Heart left ventricle (tissue), 16 donors: Measurements from ENCODE around the gene LONP2. TPM values are rescaled to one million over a fixed set of nuclear protein-coding genes. Genes with fewer than 3 reads are reported as not detected.

ENCODE experiments used
- ATAC-seq, 4 donors: fragments of 200-7000 bp; cut with Tn5 transposase; one replicate each; pipeline ENCODE4 v1.9.1; 2020 to 2022; ENCODE audit warnings: moderate library complexity in 4 of 4, mild to moderate bottlenecking in 3 of 4, moderate number of reproducible peaks in 1 of 4
- DNase-seq, 5 donors: peaks; one replicate each; pipeline ENCODE4 v3.0.0-alpha.2; 2020
- H3K27ac ChIP-seq, 12 donors: fragments of 200-600 bp; sonication (generic) in 4 of 12; one replicate each; pipeline versions ENCODE4 v1.5.0 to v1.8.0; 2016 to 2022; ENCODE audit warnings: mild to moderate bottlenecking in 2 of 12
- H3K27me3 ChIP-seq, 9 donors: fragments of 200-600 bp; sonication (generic) in 2 of 9; one replicate each; pipeline versions ENCODE4 v1.5.1 to v1.8.0; 2016 to 2022; ENCODE audit warnings: mild to moderate bottlenecking in 3 of 9
- H3K36me3 ChIP-seq, 9 donors: fragments of 200-600 bp; sonication (generic) in 2 of 9; one replicate each; pipeline versions ENCODE4 v1.5.0 to v1.8.0; 2018 to 2022; ENCODE audit warnings: mild to moderate bottlenecking in 2 of 9
- H3K4me1 ChIP-seq, 12 donors: fragments of 200-600 bp; sonication (generic) in 4 of 12; one replicate each; pipeline versions ENCODE4 v1.5.0 to v1.8.0; 2016 to 2022; ENCODE audit warnings: mild to moderate bottlenecking in 3 of 12
- H3K4me3 ChIP-seq, 12 donors: fragments of 200-600 bp; sonication (generic) in 4 of 12; one replicate each; pipeline versions ENCODE4 v1.5.0 to v1.8.0; 2017 to 2022; ENCODE audit warnings: mild to moderate bottlenecking in 9 of 12, moderate library complexity in 4 of 12
- H3K9me3 ChIP-seq, 12 donors: fragments of 200-600 bp; sonication (generic) in 4 of 12; one replicate each; pipeline versions ENCODE4 v1.5.0 to v1.8.0; 2016 to 2022; ENCODE audit warnings: mild to moderate bottlenecking in 1 of 12
- POLR2A ChIP-seq, 2 donors: fragments of 450-650 bp; IDR thresholded peaks; one replicate each; pipeline ENCODE4 v1.6.1; 2017; ENCODE audit warnings: antibody characterized with exemption in 2 of 2, mild to moderate bottlenecking in 2 of 2, moderate library complexity in 2 of 2
- WGBS, 4 donors: extraction: QIAGEN DNeasy Blood & Tissue Kit in 2 of 4; methylation state at CpG; one replicate each; pipeline versions ENCODE4 v1.1.5 to v1.1.7; 2013 to 2018; 5-methylcytosine and 5-hydroxymethylcytosine counted together
- intact Hi-C, 10 donors: fragments of 100-400 bp; cut with DNase I; formaldehyde crosslinking; loops; one replicate each; pipeline versions ENCODE4 v1.11.1 to v1.14.2; 2022
- polyA plus RNA-seq, 2 donors: library from polyadenylated mRNA; stranded (reverse); fragments of 200-250 nt; gene quantifications; one replicate each; pipeline ENCODE4 v1.2.3, GENCODE V29; 2013
- total RNA-seq, 9 donors: library from RNA; depleted of rRNA in 2 of 9; stranded (reverse); fragments of >200 nt in 2 of 9; fragmentation: NEBNext Ultra II Directional in 3 of 9; extraction: Animal tissue kit (Norgen Biotek cat#: 25700) in 3 of 9; gene quantifications; one replicate each; pipeline versions ENCODE4 v1.1.0 to v1.2.4, GENCODE V29; 2016 to 2023
- TF ChIP-seq, protein P1 (sequence below), 12 donors: fragments of 200-600 bp; sonication (generic) in 4 of 12; IDR thresholded peaks; one replicate each; pipeline versions ENCODE4 v1.5.0 to v1.8.0; 2018 to 2022; ENCODE audit warnings: antibody characterized with exemption in 12 of 12, mild to moderate bottlenecking in 5 of 12
- donor health status: ischemic (EF 13 %, LVEDD 7.1; RV severe dilation, severe dysfunction).
- donor health status: healthy with polysubstance abuse.
- donor health status: DM: no; HTN: yes; CAD: no.
- donor health status: DM: no; HTN: no; CAD: no.
- donor health status: ischemic (EF 25% LVEDD 6.9; RV normal size, moderate dysfunction).
- donor health status: ischemic (EF 25% LVEDD 5.7; RV mildly dilated, moderate dysfunction).
- donor health status: healthy.
- donor health status: DM: yes; HTN: yes; CAD: no.
- donor health status: ischemic (EF 35%, LVEDD 5.7; RV mildly dilated, moderate dysfunction).
- donor health status: nonischemic (EF 11% LVEDD 7.7; RV severe dilation, severe dysfunction).
- donor health status: DM: yes; HTN: yes; CAD: no.
- donor health status: PGD.
- donor health status: ischemic (EF 29% LVEDD 5.4; RV normal size, mild dysfunction).
- donor health status: nonischemic (EF 23%, LVEDD 6.1; RV moderate dilation, normal function).

Gene LONP2
- total and polyA plus RNA-seq, 11 donors: 24.8 to 87.4 (median 69.2) TPM

DNA sequence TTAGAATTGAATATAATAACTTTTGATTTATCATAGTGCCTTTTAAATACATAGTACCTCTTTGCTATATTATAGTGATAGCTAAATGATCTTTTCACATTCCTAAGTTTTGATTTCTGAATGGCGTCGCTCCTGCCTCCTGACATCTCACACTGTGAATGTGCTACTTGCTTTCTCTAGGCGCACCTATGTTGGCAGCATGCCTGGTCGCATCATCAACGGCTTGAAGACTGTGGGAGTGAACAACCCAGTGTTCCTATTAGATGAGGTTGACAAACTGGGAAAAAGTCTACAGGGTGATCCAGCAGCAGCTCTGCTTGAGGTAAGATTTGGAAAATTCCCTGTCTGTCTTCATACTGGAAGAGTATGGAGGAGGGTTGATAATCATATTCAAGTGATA lies 33.1 kb downstream of the LONP2 start:
- H3K36me3 ChIP-seq: peaks cover 0 to 48% (median 14%) of the 10 kb centered on the region in 9 donors
- intact Hi-C loops: loop anchor here in 5 of 10 donors (5.0 to 10.0 kb wide), 5 partner anchors 35 to 348 kb away; partner anchors contain the start of gene LONP2 (in 1 of the 5)
- 77 to 82% (median 79%) methylated on average over 5 of the region's 5 CpGs for WGBS, 4 donors
- H3K27ac ChIP-seq: no peak overlapping the region
- H3K27me3 ChIP-seq: no peaks in the 10 kb centered on the region
- H3K4me3 ChIP-seq: no peak overlapping the region
- ATAC-seq (no peak), DNase-seq (no peak)
- H3K4me1 ChIP-seq: peaks cover 6 to 62% (median 36%) of the 10 kb centered on the region in 12 donors
- TF ChIP-seq, protein P1, sequence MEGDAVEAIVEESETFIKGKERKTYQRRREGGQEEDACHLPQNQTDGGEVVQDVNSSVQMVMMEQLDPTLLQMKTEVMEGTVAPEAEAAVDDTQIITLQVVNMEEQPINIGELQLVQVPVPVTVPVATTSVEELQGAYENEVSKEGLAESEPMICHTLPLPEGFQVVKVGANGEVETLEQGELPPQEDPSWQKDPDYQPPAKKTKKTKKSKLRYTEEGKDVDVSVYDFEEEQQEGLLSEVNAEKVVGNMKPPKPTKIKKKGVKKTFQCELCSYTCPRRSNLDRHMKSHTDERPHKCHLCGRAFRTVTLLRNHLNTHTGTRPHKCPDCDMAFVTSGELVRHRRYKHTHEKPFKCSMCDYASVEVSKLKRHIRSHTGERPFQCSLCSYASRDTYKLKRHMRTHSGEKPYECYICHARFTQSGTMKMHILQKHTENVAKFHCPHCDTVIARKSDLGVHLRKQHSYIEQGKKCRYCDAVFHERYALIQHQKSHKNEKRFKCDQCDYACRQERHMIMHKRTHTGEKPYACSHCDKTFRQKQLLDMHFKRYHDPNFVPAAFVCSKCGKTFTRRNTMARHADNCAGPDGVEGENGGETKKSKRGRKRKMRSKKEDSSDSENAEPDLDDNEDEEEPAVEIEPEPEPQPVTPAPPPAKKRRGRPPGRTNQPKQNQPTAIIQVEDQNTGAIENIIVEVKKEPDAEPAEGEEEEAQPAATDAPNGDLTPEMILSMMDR (IDR thresholded peaks at IDR 0.05): no peak
- no peak for TF ChIP-seq POLR2A (IDR thresholded peaks at IDR 0.05)
- no peaks in the 10 kb centered on the region for H3K9me3 ChIP-seq

GRCh38 chr16:48279199-48279598 lies 35.1 kb downstream of the LONP2 start:
- H3K27ac ChIP-seq: peak overlapping the region in 4 of 12 donors; percentile 9 to 35 (median 14)
- no peak overlapping the region for H3K4me3 ChIP-seq
- ATAC-seq (no peak), DNase-seq (no peak)
- H3K36me3 ChIP-seq: peaks cover 0 to 39% (median 8%) of the 10 kb centered on the region in 9 donors
- TF ChIP-seq, protein P1 (IDR thresholded peaks at IDR 0.05): no peak
- no peak for TF ChIP-seq POLR2A (IDR thresholded peaks at IDR 0.05)
- 57 to 68% (median 65%) methylated on average over 2 of the region's 2 CpGs for WGBS, 4 donors
- no peaks in the 10 kb centered on the region for H3K27me3 ChIP-seq
- intact Hi-C loops: loop anchor here in 5 of 10 donors (5.0 to 10.0 kb wide), 5 partner anchors 37 to 346 kb away; partner anchors contain the start of gene LONP2 (in 1 of the 5)
- no peaks in the 10 kb centered on the region for H3K9me3 ChIP-seq
- H3K4me1 ChIP-seq: peaks cover 12 to 67% (median 45%) of the 10 kb centered on the region in 12 donors

GRCh38 chr16:48280546-48280945 lies 36.4 kb downstream of the LONP2 start:
- intact Hi-C loops: loop anchor here in 1 of 10 donors (5.0 kb wide), 1 partner anchor 37 kb away; no protein-coding TSS in a partner anchor
- H3K4me3 ChIP-seq: no peak overlapping the region
- TF ChIP-seq POLR2A (IDR thresholded peaks at IDR 0.05): no peak
- TF ChIP-seq, protein P1 (IDR thresholded peaks at IDR 0.05): no peak
- ATAC-seq: no peak
- peaks cover 0 to 46% (median 8%) of the 10 kb centered on the region in 9 donors for H3K36me3 ChIP-seq
- 88 to 93% (median 92%) methylated on average over 2 of the region's 2 CpGs for WGBS, 4 donors
- no peak for DNase-seq
- no peaks in the 10 kb centered on the region for H3K9me3 ChIP-seq
- H3K4me1 ChIP-seq: peaks cover 12 to 67% (median 45%) of the 10 kb centered on the region in 12 donors
- H3K27ac ChIP-seq: no peak overlapping the region
- H3K27me3 ChIP-seq: no peaks in the 10 kb centered on the region

GRCh38 chr16:48282636-48283263 lies 38.6 kb downstream of the LONP2 start:
- Histone ChIP-seq H3K4me1 (peaks cover 12 to 56% (median 41%) of the 10 kb centered on the region in 12 donors), H3K9me3 (peaks cover 0 to 15% (median 8%) of the 10 kb centered on the region in 12 donors), H3K36me3 (peaks cover 0 to 57% (median 21%) of the 10 kb centered on the region in 9 donors), H3K27me3 (no peaks in the 10 kb centered on the region), H3K27ac (peak overlapping the region; percentile 31 to 77 (median 58)), H3K4me3 (no peak overlapping the region)
- DNase-seq (no peak), ATAC-seq (peak; percentile 39 to 84 (median 80))
- 14 to 26% (median 14%) methylated on average over 2 of the region's 2 CpGs for WGBS, 4 donors
- no peak for TF ChIP-seq POLR2A (IDR thresholded peaks at IDR 0.05)
- TF ChIP-seq, protein P1 (IDR thresholded peaks at IDR 0.05): no peak
- intact Hi-C loops: loop anchor here in 1 of 10 donors (5.0 kb wide), 1 partner anchor 35 kb away; no protein-coding TSS in a partner anchor
